HL-60 (cell line): ENCODE measurements around the gene TRUB2.
"Not testable (repeated sequence)": the region's sequence is repeated elsewhere in the genome, so short reads cannot be mapped to it uniquely, and the experiment has no call there.

ENCODE experiments used
- DNase-seq, 2 experiments: peaks; one replicate each; pipeline ENCODE4 v3.0.0-alpha.2; 2010 to 2020; ENCODE audit warnings: low read depth in 1 of 2, low spot score in 1 of 2
- H3K27ac ChIP-seq: fragments of 250-450 bp; sonication (Bioruptor Pico); replicated peaks from 2 replicates; pipeline ENCODE4 v1.5.1; 2020; ENCODE audit warnings: mild to moderate bottlenecking, moderate library complexity
- H3K27me3 ChIP-seq: fragments of 250-450 bp; sonication (Bioruptor Pico); 2 replicates; pipeline ENCODE4 v1.5.1; 2021; ENCODE audit warnings: mild to moderate bottlenecking, moderate library complexity; ENCODE audit not compliant: insufficient read depth, poor library complexity, severe bottlenecking
- H3K4me3 ChIP-seq: replicated peaks from 2 replicates; pipeline ENCODE4 v1.5.1; 2011; ENCODE audit warnings: mild to moderate bottlenecking, control low read depth, low read length; ENCODE audit not compliant: insufficient read depth
- CTCF ChIP-seq: IDR thresholded peaks from one replicate; pipeline ENCODE4 v1.5.1; 2011; ENCODE audit warnings: low read length, control low read depth, inconsistent platforms; ENCODE audit not compliant: insufficient read depth
- GABPA ChIP-seq: IDR thresholded peaks from 2 replicates; pipeline ENCODE4 v1.6.1; 2012; ENCODE audit warnings: low read depth
- POLR2AphosphoS5 ChIP-seq: IDR thresholded peaks from 2 replicates; pipeline ENCODE4 v1.6.1; 2012; ENCODE audit warnings: low read depth
- REST ChIP-seq: IDR thresholded peaks from 2 replicates; pipeline ENCODE4 v1.6.1; 2012; ENCODE audit warnings: low read depth; ENCODE audit not compliant: insufficient replicate concordance
- SPI1 ChIP-seq: IDR thresholded peaks from 2 replicates; pipeline ENCODE4 v1.6.1; 2012; ENCODE audit warnings: low read depth, mild to moderate bottlenecking, borderline replicate concordance

TRUB2 gene

GRCh38 chr9:128282500-128282899 is 39.7 kb downstream of the TRUB2 start:
- no peak overlapping the region for H3K4me3 ChIP-seq
- H3K27ac ChIP-seq: no peak overlapping the region

GRCh38 chr9:128280084-128280622 is 42.1 kb downstream of the TRUB2 start:
- no peak for TF ChIP-seq GABPA
- peak; percentile 44; the same call in 1 of the 2 replicates for TF ChIP-seq POLR2AphosphoS5
- TF ChIP-seq SPI1: peak; percentile 69; the same call in 1 of the 2 replicates
- H3K4me3 ChIP-seq: no peak overlapping the region
- DNase-seq: peak; percentile 64 to 90
- H3K27ac ChIP-seq: no peak overlapping the region
- no peaks in the 10 kb centered on the region for H3K27me3 ChIP-seq

More at GRCh38 chr9:128282500-128282899, 39.7 kb downstream of the TRUB2 start:
- H3K27me3 ChIP-seq: no peaks in the 10 kb centered on the region
- DNase-seq: no peak
- TF ChIP-seq CTCF: no peak
- no peak for TF ChIP-seq POLR2AphosphoS5
- TF ChIP-seq REST: no peak
- TF ChIP-seq SPI1: no peak
- no peak for TF ChIP-seq GABPA

GRCh38 chr9:128279088-128280073 is 42.9 kb downstream of the TRUB2 start:
- not testable (repeated sequence) for H3K4me3 ChIP-seq, H3K27ac ChIP-seq, DNase-seq, H3K27me3 ChIP-seq

GRCh38 chr9:128276574-128277270 is 45.5 kb downstream of the TRUB2 start:
- no peak for DNase-seq
- H3K4me3 ChIP-seq: peak overlapping the region; percentile 72
- H3K27ac ChIP-seq: peak overlapping the region; percentile 64
- TF ChIP-seq SPI1 (no peak), POLR2AphosphoS5 (no peak), REST (no peak), GABPA (no peak), CTCF (no peak)
- no peaks in the 10 kb centered on the region for H3K27me3 ChIP-seq
